Skeletal muscle satellite cell (primary cell): Measurements from ENCODE around the gene SLC39A12.

ENCODE experiments used
- H3K27me3 ChIP-seq: 2 replicates; pipeline ENCODE4 v1.7.0; 2013; ENCODE audit warnings: low read length; ENCODE audit not compliant: control insufficient read depth, insufficient read depth
- H3K36me3 ChIP-seq: 2 replicates; pipeline ENCODE4 v1.7.0; 2013; ENCODE audit warnings: mild to moderate bottlenecking, control low read depth, low read length; ENCODE audit not compliant: insufficient read depth
- H3K4me1 ChIP-seq: 2 replicates; pipeline ENCODE4 v1.7.0; 2013; ENCODE audit warnings: low read length; ENCODE audit not compliant: control insufficient read depth, insufficient read depth
- H3K4me2 ChIP-seq: 2 replicates; pipeline ENCODE4 v1.7.0; 2013; ENCODE audit warnings: mild to moderate bottlenecking, low read length
- H3K4me3 ChIP-seq: 2 replicates; pipeline ENCODE4 v1.7.0; 2013; ENCODE audit warnings: low read length
- H3K9ac ChIP-seq: 2 replicates; pipeline ENCODE4 v1.7.0; 2013; ENCODE audit warnings: mild to moderate bottlenecking, low read depth, low read length, moderate library complexity
- H3K9me3 ChIP-seq: replicated peaks from 2 replicates; pipeline ENCODE4 v1.7.0; 2013; ENCODE audit warnings: mild to moderate bottlenecking, control low read depth, low read length

SLC39A12 gene

GRCh38 chr10:18068401-18068800 is 116.7 kb downstream of the SLC39A12 start:
- Histone ChIP-seq H3K4me2 (no peak overlapping the region), H3K27me3 (peaks cover 2% of the 10 kb centered on the region), H3K4me3 (no peak overlapping the region), H3K9ac (no peak overlapping the region), H3K36me3 (no peaks in the 10 kb centered on the region), H3K9me3 (no peaks in the 10 kb centered on the region), H3K4me1 (no peaks in the 10 kb centered on the region)

GRCh38 chr10:18071591-18071990 is 119.9 kb downstream of the SLC39A12 start:
- H3K9me3 ChIP-seq: no peaks in the 10 kb centered on the region
- H3K4me1 ChIP-seq: no peaks in the 10 kb centered on the region
- H3K4me3 ChIP-seq: no peak overlapping the region
- H3K27me3 ChIP-seq: peaks cover 10% of the 10 kb centered on the region
- H3K36me3 ChIP-seq: no peaks in the 10 kb centered on the region
- H3K9ac ChIP-seq: no peak overlapping the region
- no peak overlapping the region for H3K4me2 ChIP-seq

GRCh38 chr10:18073314-18073713 is 121.6 kb downstream of the SLC39A12 start:
- no peaks in the 10 kb centered on the region for H3K9me3 ChIP-seq
- no peak overlapping the region for H3K4me3 ChIP-seq
- no peak overlapping the region for H3K4me2 ChIP-seq
- no peaks in the 10 kb centered on the region for H3K36me3 ChIP-seq
- no peaks in the 10 kb centered on the region for H3K4me1 ChIP-seq
- H3K27me3 ChIP-seq: peaks cover 10% of the 10 kb centered on the region
- H3K9ac ChIP-seq: no peak overlapping the region

GRCh38 chr10:18075881-18076280 is 124.2 kb downstream of the SLC39A12 start:
- Histone ChIP-seq H3K36me3 (no peaks in the 10 kb centered on the region), H3K4me3 (no peak overlapping the region), H3K4me2 (no peak overlapping the region), H3K4me1 (no peaks in the 10 kb centered on the region), H3K9ac (no peak overlapping the region), H3K9me3 (no peaks in the 10 kb centered on the region), H3K27me3 (peaks cover 8% of the 10 kb centered on the region)

GRCh38 chr10:18079665-18080295 is 128.1 kb downstream of the SLC39A12 start:
- no peak overlapping the region for H3K4me3 ChIP-seq
- H3K4me2 ChIP-seq: no peak overlapping the region
- H3K4me1 ChIP-seq: no peaks in the 10 kb centered on the region
- peaks cover 31% of the 10 kb centered on the region for H3K27me3 ChIP-seq
- H3K36me3 ChIP-seq: no peaks in the 10 kb centered on the region
- H3K9me3 ChIP-seq: no peaks in the 10 kb centered on the region
- no peak overlapping the region for H3K9ac ChIP-seq

GRCh38 chr10:18082381-18082780 is 130.7 kb downstream of the SLC39A12 start:
- H3K9ac ChIP-seq: no peak overlapping the region
- H3K27me3 ChIP-seq: peaks cover 25% of the 10 kb centered on the region
- no peak overlapping the region for H3K4me2 ChIP-seq
- no peak overlapping the region for H3K4me3 ChIP-seq
- no peaks in the 10 kb centered on the region for H3K4me1 ChIP-seq
- no peaks in the 10 kb centered on the region for H3K9me3 ChIP-seq
- no peaks in the 10 kb centered on the region for H3K36me3 ChIP-seq

GRCh38 chr10:18085855-18086254 is 134.1 kb downstream of the SLC39A12 start:
- H3K4me2 ChIP-seq: no peak overlapping the region
- no peaks in the 10 kb centered on the region for H3K9me3 ChIP-seq
- H3K9ac ChIP-seq: no peak overlapping the region
- H3K36me3 ChIP-seq: no peaks in the 10 kb centered on the region
- no peaks in the 10 kb centered on the region for H3K4me1 ChIP-seq
- H3K4me3 ChIP-seq: no peak overlapping the region
- peaks cover 25% of the 10 kb centered on the region for H3K27me3 ChIP-seq

- Histone ChIP-seq H3K9me3 (no peaks in the 10 kb centered on the region), H3K4me2 (no peak overlapping the region), H3K4me3 (no peak overlapping the region), H3K4me1 (no peaks in the 10 kb centered on the region), H3K36me3 (no peaks in the 10 kb centered on the region), H3K9ac (no peak overlapping the region), H3K27me3 (peaks cover 23% of the 10 kb centered on the region)
These were observed 135.0 kb downstream of the SLC39A12 start for GRCh38 chr10:18086746-18087145.

- Histone ChIP-seq H3K36me3 (no peaks in the 10 kb centered on the region), H3K9ac (no peak overlapping the region), H3K27me3 (peaks cover 17% of the 10 kb centered on the region), H3K4me2 (no peak overlapping the region), H3K4me1 (no peaks in the 10 kb centered on the region), H3K9me3 (no peaks in the 10 kb centered on the region), H3K4me3 (no peak overlapping the region)
These were observed 135.6 kb downstream of the SLC39A12 start for GRCh38 chr10:18087355-18087754.
